ENCODE results near the gene NTNG2.

DNA sequence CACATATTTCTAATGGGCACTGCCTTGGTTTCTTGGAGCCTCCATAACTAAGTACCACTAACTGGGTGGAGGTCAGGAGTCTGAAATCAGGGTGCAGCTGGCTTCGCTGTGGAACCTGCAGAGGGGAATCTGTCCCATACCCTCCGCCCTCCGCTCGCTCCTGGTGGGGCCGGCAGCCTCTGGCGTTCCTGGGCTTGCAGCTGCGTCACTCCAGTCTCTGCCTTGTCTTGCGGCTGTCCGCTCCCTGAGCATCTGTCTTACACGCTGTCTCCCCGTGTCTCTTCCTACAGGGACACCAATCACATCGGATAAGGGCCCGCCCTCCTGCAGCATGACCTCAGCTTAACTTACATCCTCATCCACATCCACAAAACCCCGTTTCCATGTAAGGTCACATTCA is 45.4 kb downstream of the NTNG2 start:
- TF ChIP-seq, protein P1, sequence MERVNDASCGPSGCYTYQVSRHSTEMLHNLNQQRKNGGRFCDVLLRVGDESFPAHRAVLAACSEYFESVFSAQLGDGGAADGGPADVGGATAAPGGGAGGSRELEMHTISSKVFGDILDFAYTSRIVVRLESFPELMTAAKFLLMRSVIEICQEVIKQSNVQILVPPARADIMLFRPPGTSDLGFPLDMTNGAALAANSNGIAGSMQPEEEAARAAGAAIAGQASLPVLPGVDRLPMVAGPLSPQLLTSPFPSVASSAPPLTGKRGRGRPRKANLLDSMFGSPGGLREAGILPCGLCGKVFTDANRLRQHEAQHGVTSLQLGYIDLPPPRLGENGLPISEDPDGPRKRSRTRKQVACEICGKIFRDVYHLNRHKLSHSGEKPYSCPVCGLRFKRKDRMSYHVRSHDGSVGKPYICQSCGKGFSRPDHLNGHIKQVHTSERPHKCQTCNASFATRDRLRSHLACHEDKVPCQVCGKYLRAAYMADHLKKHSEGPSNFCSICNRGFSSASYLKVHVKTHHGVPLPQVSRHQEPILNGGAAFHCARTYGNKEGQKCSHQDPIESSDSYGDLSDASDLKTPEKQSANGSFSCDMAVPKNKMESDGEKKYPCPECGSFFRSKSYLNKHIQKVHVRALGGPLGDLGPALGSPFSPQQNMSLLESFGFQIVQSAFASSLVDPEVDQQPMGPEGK (CRISPR knock-in tag; IDR thresholded peaks at IDR 0.05; ENCODE audit: borderline replicate concordance) = no peak
- TF ChIP-seq GLIS3 (CRISPR knock-in tag; IDR thresholded peaks at IDR 0.05) (no peak), TOX (CRISPR knock-in tag; IDR thresholded peaks at IDR 0.05; ENCODE audit: borderline replicate concordance) (no peak), TCF4 (CRISPR knock-in tag; IDR thresholded peaks at IDR 0.05; ENCODE audit: borderline replicate concordance) (no peak)
- TF ChIP-seq, protein P2, sequence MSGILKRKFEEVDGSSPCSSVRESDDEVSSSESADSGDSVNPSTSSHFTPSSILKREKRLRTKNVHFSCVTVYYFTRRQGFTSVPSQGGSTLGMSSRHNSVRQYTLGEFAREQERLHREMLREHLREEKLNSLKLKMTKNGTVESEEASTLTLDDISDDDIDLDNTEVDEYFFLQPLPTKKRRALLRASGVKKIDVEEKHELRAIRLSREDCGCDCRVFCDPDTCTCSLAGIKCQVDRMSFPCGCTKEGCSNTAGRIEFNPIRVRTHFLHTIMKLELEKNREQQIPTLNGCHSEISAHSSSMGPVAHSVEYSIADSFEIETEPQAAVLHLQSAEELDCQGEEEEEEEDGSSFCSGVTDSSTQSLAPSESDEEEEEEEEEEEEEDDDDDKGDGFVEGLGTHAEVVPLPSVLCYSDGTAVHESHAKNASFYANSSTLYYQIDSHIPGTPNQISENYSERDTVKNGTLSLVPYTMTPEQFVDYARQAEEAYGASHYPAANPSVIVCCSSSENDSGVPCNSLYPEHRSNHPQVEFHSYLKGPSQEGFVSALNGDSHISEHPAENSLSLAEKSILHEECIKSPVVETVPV (CRISPR knock-in tag; IDR thresholded peaks at IDR 0.05) = no peak
- TF ChIP-seq, protein P3, sequence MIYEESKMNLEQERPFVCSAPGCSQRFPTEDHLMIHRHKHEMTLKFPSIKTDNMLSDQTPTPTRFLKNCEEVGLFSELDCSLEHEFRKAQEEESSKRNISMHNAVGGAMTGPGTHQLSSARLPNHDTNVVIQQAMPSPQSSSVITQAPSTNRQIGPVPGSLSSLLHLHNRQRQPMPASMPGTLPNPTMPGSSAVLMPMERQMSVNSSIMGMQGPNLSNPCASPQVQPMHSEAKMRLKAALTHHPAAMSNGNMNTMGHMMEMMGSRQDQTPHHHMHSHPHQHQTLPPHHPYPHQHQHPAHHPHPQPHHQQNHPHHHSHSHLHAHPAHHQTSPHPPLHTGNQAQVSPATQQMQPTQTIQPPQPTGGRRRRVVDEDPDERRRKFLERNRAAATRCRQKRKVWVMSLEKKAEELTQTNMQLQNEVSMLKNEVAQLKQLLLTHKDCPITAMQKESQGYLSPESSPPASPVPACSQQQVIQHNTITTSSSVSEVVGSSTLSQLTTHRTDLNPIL (CRISPR knock-in tag; IDR thresholded peaks at IDR 0.05; ENCODE audit: low read depth) = no peak
- TF ChIP-seq, protein P4, sequence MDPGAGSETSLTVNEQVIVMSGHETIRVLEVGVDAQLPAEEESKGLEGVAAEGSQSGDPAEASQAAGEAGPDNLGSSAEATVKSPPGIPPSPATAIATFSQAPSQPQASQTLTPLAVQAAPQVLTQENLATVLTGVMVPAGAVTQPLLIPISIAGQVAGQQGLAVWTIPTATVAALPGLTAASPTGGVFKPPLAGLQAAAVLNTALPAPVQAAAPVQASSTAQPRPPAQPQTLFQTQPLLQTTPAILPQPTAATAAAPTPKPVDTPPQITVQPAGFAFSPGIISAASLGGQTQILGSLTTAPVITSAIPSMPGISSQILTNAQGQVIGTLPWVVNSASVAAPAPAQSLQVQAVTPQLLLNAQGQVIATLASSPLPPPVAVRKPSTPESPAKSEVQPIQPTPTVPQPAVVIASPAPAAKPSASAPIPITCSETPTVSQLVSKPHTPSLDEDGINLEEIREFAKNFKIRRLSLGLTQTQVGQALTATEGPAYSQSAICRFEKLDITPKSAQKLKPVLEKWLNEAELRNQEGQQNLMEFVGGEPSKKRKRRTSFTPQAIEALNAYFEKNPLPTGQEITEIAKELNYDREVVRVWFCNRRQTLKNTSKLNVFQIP (CRISPR knock-in tag; IDR thresholded peaks at IDR 0.05; ENCODE audit: borderline replicate concordance, low read depth) = no peak
